ENCODE data around the gene CSNK1A1L. TPM values are rescaled to one million over a fixed set of nuclear protein-coding genes. Genes with fewer than 3 reads are reported as not detected.

Gene CSNK1A1L
- total RNA-seq, 1 donor from 2014 or later: not detected

DNA sequence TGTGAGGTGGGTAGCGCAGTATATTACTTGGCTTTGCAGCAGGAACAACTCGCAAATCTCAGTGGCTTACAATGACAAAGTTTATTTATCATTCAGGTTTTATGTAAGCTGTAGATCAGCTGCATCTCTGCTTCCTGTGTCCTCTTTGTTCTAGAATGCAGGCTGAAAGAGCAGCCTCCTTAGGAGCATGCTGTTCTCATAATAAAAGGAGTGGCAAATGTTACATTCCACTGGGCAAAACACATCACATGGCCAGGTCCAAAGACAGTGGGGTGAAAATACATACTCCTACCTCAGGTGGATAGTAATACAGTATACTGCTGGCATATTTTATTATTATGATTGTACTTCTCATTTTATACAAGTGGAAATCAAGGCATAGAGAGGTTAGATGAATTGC is 1.2 kb upstream of the CSNK1A1L start:
- peaks cover 10% of the 10 kb centered on the region for H3K9me3 Mint-ChIP-seq
- no peak overlapping the region for H3K9ac ChIP-seq
- no peak overlapping the region for H3K4me3 ChIP-seq
- no peaks in the 10 kb centered on the region for H4K20me1 ChIP-seq (ENCODE audit: low read depth)
- no peaks in the 10 kb centered on the region for H3K27me3 ChIP-seq
- H3F3A ChIP-seq (ENCODE audit: low read depth): no peaks in the 10 kb centered on the region
- peak overlapping the region; percentile 91 for H2AFZ ChIP-seq (replicated peaks)
- no peak overlapping the region for H3K27ac ChIP-seq
- H3K36me3 Mint-ChIP-seq: no peaks in the 10 kb centered on the region
- DNase-seq (ENCODE audit: low spot score): peak; percentile 19
- no peaks in the 10 kb centered on the region for H3K36me3 ChIP-seq
- no peak overlapping the region for H3K27ac Mint-ChIP-seq
- H3K27me3 Mint-ChIP-seq (ENCODE audit: insufficient read depth, low read depth): no peaks in the 10 kb centered on the region
- no peak overlapping the region for H3K4me3 Mint-ChIP-seq
- H3K9me3 ChIP-seq (ENCODE audit: low read depth): no peaks in the 10 kb centered on the region
- H3K4me1 ChIP-seq: peaks cover 6% of the 10 kb centered on the region
- H3K4me2 ChIP-seq: no peak overlapping the region
- H3K4me1 Mint-ChIP-seq: peaks cover 47% of the 10 kb centered on the region
- H3K79me2 ChIP-seq (ENCODE audit: low read depth): no peaks in the 10 kb centered on the region
- TF ChIP-seq EZH2phosphoT487 (IDR thresholded peaks at IDR 0.05): no peak
- no peak for TF ChIP-seq EZH2 (IDR thresholded peaks at IDR 0.05)
- TF ChIP-seq, protein P1, sequence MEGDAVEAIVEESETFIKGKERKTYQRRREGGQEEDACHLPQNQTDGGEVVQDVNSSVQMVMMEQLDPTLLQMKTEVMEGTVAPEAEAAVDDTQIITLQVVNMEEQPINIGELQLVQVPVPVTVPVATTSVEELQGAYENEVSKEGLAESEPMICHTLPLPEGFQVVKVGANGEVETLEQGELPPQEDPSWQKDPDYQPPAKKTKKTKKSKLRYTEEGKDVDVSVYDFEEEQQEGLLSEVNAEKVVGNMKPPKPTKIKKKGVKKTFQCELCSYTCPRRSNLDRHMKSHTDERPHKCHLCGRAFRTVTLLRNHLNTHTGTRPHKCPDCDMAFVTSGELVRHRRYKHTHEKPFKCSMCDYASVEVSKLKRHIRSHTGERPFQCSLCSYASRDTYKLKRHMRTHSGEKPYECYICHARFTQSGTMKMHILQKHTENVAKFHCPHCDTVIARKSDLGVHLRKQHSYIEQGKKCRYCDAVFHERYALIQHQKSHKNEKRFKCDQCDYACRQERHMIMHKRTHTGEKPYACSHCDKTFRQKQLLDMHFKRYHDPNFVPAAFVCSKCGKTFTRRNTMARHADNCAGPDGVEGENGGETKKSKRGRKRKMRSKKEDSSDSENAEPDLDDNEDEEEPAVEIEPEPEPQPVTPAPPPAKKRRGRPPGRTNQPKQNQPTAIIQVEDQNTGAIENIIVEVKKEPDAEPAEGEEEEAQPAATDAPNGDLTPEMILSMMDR (IDR thresholded peaks at IDR 0.05): no peak

DNA sequence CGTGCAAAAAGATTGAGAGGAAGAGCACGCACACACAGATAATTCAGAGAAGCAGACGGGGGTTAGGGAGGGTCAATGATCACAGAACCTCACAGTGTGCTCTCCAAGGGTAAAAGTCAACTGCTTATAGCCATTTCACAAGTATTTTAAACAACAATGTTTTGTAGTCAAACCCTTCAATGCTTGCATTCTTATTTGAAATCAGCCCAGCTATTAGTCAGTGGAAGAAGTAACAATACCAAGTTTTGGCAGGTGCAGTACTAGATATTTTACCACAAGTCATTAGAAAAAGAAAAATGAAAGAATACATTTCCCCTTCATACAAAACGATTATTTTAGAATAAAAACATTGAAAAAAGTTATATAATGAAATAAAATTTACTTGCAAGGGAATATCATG is 2.6 kb downstream of the CSNK1A1L start:
- no peak for TF ChIP-seq EZH2 (IDR thresholded peaks at IDR 0.05)
- no peak for TF ChIP-seq EZH2phosphoT487 (IDR thresholded peaks at IDR 0.05)
- TF ChIP-seq, protein P1 (IDR thresholded peaks at IDR 0.05): no peak
- H3K79me2 ChIP-seq (ENCODE audit: low read depth): no peaks in the 10 kb centered on the region
- H3K4me3 ChIP-seq: no peak overlapping the region
- H3K27ac Mint-ChIP-seq: peak overlapping the region; percentile 89
- no peaks in the 10 kb centered on the region for H3K9me3 ChIP-seq (ENCODE audit: low read depth)
- peaks cover 10% of the 10 kb centered on the region for H3K9me3 Mint-ChIP-seq
- H3K9ac ChIP-seq: no peak overlapping the region
- no peak for DNase-seq (ENCODE audit: low spot score)
- no peaks in the 10 kb centered on the region for H3F3A ChIP-seq (ENCODE audit: low read depth)
- peak overlapping the region; percentile 2 for H2AFZ ChIP-seq (replicated peaks)
- H3K4me1 Mint-ChIP-seq: peaks cover 48% of the 10 kb centered on the region
- H3K4me3 Mint-ChIP-seq: no peak overlapping the region
- H3K27me3 Mint-ChIP-seq (ENCODE audit: insufficient read depth, low read depth): no peaks in the 10 kb centered on the region
- no peaks in the 10 kb centered on the region for H4K20me1 ChIP-seq (ENCODE audit: low read depth)
- H3K27ac ChIP-seq: no peak overlapping the region
- no peak overlapping the region for H3K4me2 ChIP-seq
- peaks cover 6% of the 10 kb centered on the region for H3K4me1 ChIP-seq
- no peaks in the 10 kb centered on the region for H3K27me3 ChIP-seq
- no peaks in the 10 kb centered on the region for H3K36me3 ChIP-seq
- no peaks in the 10 kb centered on the region for H3K36me3 Mint-ChIP-seq

DNA sequence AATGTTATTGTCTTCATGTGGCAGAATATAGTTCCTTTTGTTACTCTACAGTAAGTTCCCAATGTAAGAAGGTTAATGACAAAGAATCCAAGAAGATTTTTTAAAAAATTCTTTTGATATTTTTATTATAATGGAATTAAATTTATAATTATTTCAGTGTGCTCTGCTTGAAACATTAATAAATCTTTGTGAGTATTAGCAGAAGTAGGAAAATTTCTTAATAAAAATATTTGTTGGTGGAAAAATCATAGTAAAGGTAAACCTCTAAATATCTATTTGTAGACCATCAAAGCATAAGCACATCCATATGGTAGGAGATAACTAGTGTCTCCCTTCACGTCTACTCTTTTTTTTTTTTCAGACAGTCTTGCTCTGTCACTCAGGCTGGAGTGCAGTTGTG is 4.3 kb downstream of the CSNK1A1L start:
- no peaks in the 10 kb centered on the region for H3K9me3 ChIP-seq (ENCODE audit: low read depth)
- Mint-ChIP-seq H3K4me3 (no peak overlapping the region), H3K27ac (no peak overlapping the region), H3K27me3 (ENCODE audit: insufficient read depth, low read depth) (no peaks in the 10 kb centered on the region), H3K4me1 (peaks cover 38% of the 10 kb centered on the region), H3K9me3 (peaks cover 10% of the 10 kb centered on the region), H3K36me3 (no peaks in the 10 kb centered on the region)
- H3K9ac ChIP-seq: no peak overlapping the region
- TF ChIP-seq EZH2 (IDR thresholded peaks at IDR 0.05): no peak
- TF ChIP-seq EZH2phosphoT487 (IDR thresholded peaks at IDR 0.05): no peak
- TF ChIP-seq, protein P1 (IDR thresholded peaks at IDR 0.05): no peak
- H3K36me3 ChIP-seq: no peaks in the 10 kb centered on the region
- peaks cover 1% of the 10 kb centered on the region for H3K4me1 ChIP-seq
- no peak overlapping the region for H3K27ac ChIP-seq
- DNase-seq (ENCODE audit: low spot score): no peak
- no peaks in the 10 kb centered on the region for H4K20me1 ChIP-seq (ENCODE audit: low read depth)
- no peaks in the 10 kb centered on the region for H3F3A ChIP-seq (ENCODE audit: low read depth)
- H2AFZ ChIP-seq (replicated peaks): no peak overlapping the region
- H3K27me3 ChIP-seq: no peaks in the 10 kb centered on the region
- H3K4me3 ChIP-seq: no peak overlapping the region
- no peaks in the 10 kb centered on the region for H3K79me2 ChIP-seq (ENCODE audit: low read depth)
- H3K4me2 ChIP-seq: no peak overlapping the region

All from neural progenitor cell (in vitro differentiated cells).